ENCODE measurements around the gene KRT25. TPM values are rescaled to one million over a fixed set of nuclear protein-coding genes. Genes with fewer than 3 reads are reported as not detected.

Gene KRT25
- total RNA-seq, 4 donors from 2014 or later, result not detected

DNA sequence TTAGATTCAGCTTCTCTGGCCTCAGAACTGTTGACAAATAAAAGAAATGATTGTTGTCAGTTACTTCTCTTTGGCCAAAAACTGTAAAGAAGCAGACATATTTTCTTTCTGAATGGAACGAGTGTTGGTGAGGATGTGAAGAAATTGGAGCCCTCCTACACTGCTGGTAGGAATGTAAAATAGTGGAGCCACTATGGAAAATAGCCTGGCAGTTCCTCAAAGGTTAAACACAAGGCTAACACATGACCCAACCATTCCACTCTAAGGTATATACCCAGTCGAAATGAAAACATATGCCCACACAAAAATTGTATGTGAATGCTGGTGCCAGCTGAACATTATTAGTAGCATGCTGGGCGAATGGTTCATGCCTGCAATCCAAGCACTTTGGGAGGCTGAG is 37.4 kb downstream of the KRT25 start:
- no peaks in the 10 kb centered on the region for H3K9me3 ChIP-seq
- no peak overlapping the region for H3K27ac ChIP-seq
- 74 to 78% methylated on average over 3 of the region's 3 CpGs for WGBS, 2 donors
- H3K27me3 ChIP-seq, result peaks cover 0 to 10% (median 0%) of the 10 kb centered on the region in 4 donors
- no peaks in the 10 kb centered on the region for H3K36me3 ChIP-seq
- H3K4me1 ChIP-seq, result no peaks in the 10 kb centered on the region
- H3K4me3 ChIP-seq, result no peak overlapping the region
- DNase-seq, result no peak
- TF ChIP-seq, protein P1, sequence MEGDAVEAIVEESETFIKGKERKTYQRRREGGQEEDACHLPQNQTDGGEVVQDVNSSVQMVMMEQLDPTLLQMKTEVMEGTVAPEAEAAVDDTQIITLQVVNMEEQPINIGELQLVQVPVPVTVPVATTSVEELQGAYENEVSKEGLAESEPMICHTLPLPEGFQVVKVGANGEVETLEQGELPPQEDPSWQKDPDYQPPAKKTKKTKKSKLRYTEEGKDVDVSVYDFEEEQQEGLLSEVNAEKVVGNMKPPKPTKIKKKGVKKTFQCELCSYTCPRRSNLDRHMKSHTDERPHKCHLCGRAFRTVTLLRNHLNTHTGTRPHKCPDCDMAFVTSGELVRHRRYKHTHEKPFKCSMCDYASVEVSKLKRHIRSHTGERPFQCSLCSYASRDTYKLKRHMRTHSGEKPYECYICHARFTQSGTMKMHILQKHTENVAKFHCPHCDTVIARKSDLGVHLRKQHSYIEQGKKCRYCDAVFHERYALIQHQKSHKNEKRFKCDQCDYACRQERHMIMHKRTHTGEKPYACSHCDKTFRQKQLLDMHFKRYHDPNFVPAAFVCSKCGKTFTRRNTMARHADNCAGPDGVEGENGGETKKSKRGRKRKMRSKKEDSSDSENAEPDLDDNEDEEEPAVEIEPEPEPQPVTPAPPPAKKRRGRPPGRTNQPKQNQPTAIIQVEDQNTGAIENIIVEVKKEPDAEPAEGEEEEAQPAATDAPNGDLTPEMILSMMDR (IDR thresholded peaks at IDR 0.05), result no peak
- no peak for TF ChIP-seq POLR2A (IDR thresholded peaks at IDR 0.05)
- intact Hi-C loops (cut with DNase I), result no loop called here

DNA sequence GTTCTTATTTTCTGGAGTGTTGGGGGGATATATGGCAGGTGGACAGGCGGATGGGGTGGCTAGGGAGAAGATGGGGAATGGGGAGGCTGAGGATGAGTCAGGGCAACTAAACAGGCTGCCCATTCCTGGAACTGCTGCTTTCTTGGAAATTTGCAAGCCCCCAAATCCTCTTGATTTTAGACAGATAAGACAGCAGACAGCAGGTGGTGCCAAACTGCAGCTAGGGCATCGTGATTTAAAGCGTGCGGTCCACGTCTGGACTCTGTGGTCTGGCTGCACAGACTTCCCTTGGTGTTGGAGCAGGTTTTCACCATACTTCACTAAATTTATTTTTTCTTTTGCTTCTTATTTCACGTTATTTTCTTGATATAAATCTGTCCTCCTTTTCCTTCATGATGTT is 40.7 kb downstream of the KRT25 start:
- intact Hi-C loops (cut with DNase I), result no loop called here
- DNase-seq, result no peak
- no peak for TF ChIP-seq POLR2A (IDR thresholded peaks at IDR 0.05)
- TF ChIP-seq, protein P1 (IDR thresholded peaks at IDR 0.05), result no peak
- 69 to 74% methylated on average over 6 of the region's 6 CpGs for WGBS, 2 donors
- peaks cover 0 to 10% (median 0%) of the 10 kb centered on the region in 4 donors for H3K27me3 ChIP-seq
- H3K36me3 ChIP-seq, result no peaks in the 10 kb centered on the region
- H3K4me3 ChIP-seq, result no peak overlapping the region
- no peak overlapping the region for H3K27ac ChIP-seq
- no peaks in the 10 kb centered on the region for H3K4me1 ChIP-seq
- no peaks in the 10 kb centered on the region for H3K9me3 ChIP-seq

DNA sequence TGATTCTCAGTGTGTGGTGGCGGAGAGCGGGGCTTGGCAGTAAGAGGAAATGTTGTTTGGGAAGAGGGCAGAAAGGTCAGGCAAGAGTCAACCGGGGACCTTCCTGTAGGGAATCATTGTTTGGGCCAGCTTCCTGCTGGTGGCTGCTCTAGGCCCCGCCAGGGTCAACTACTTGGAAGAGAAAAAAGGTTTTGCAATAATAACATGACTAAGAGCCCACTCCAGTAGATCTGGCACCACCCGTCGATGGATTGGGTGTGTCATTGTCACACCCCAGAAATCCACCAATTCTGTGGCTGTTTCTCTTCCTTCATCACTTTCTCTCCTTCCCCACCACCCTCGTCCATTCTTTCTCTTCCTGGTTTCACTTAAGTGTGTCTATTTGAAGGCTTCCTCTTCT is 47.4 kb downstream of the KRT25 start:
- Histone ChIP-seq H3K4me3 (peak overlapping the region in 1 of 4 donors; percentile 15), H3K9me3 (no peaks in the 10 kb centered on the region), H3K27ac (peak overlapping the region; percentile 49 to 81 (median 72)), H3K4me1 (peaks cover 5 to 47% (median 6%) of the 10 kb centered on the region in 3 donors), H3K27me3 (peaks cover 0 to 14% (median 0%) of the 10 kb centered on the region in 4 donors), H3K36me3 (no peaks in the 10 kb centered on the region)
- intact Hi-C loops (cut with DNase I), result no loop called here
- DNase-seq, result no peak
- WGBS, 2 donors, result 32 to 37% methylated on average over 7 of the region's 7 CpGs
- TF ChIP-seq, protein P1 (IDR thresholded peaks at IDR 0.05), result no peak
- TF ChIP-seq POLR2A (IDR thresholded peaks at IDR 0.05), result no peak

GRCh38 chr17:40705584-40705983 is 49.5 kb downstream of the KRT25 start:
- Histone ChIP-seq H3K4me1 (peaks cover 5 to 47% (median 6%) of the 10 kb centered on the region in 3 donors), H3K27me3 (peaks cover 0 to 25% (median 0%) of the 10 kb centered on the region in 4 donors), H3K4me3 (no peak overlapping the region), H3K27ac (peak overlapping the region in 2 of 4 donors; percentile 30 to 54), H3K36me3 (no peaks in the 10 kb centered on the region), H3K9me3 (no peaks in the 10 kb centered on the region)
- DNase-seq, result no peak
- intact Hi-C loops (cut with DNase I), result no loop called here
- peak in 1 of 4 donors; percentile 23 for TF ChIP-seq POLR2A (IDR thresholded peaks at IDR 0.05)
- TF ChIP-seq, protein P1 (IDR thresholded peaks at IDR 0.05), result no peak
- 30 to 53% methylated on average over 4 of the region's 4 CpGs for WGBS, 2 donors

GRCh38 chr17:40703652-40704051 is 51.5 kb downstream of the KRT25 start, which contains the start of gene KRT24:
TSS of gene KRT24 (minus strand) at chr17:40703752. CDS start at chr17:40703693, 59 bp downstream.
- peaks cover 5 to 57% (median 6%) of the 10 kb centered on the region in 3 donors for H3K4me1 ChIP-seq
- whole genome bisulfite sequencing, 2 donors, result 24 to 51% methylated on average over 4 to 7 of the region's 7 CpGs
- intact Hi-C loops (cut with DNase I), result no loop called here
- no peak within 1 kb of the TSS for H3K4me3 ChIP-seq
- H3K36me3 ChIP-seq, result no peaks in the 10 kb centered on the region
- DNase-seq, result no peak
- TF ChIP-seq, protein P1 (IDR thresholded peaks at IDR 0.05), result no peak
- no peaks in the 10 kb centered on the region for H3K9me3 ChIP-seq
- H3K27ac ChIP-seq, result peak within 1 kb of the TSS in 2 of 4 donors; percentile 0 to 9
- peaks cover 0 to 25% (median 0%) of the 10 kb centered on the region in 4 donors for H3K27me3 ChIP-seq

All from esophagus squamous epithelium (tissue), 5 donors.